Rectal smooth muscle tissue (tissue), 1 donor: Measurements from ENCODE around the gene ZFHX2.

Experiments used
- H3K27ac ChIP-seq: one replicate; pipeline ENCODE4 v1.7.0; 2013; ENCODE audit warnings: low read depth, low read length, inconsistent platforms
- H3K27me3 ChIP-seq: one replicate; pipeline ENCODE4 v1.7.0; 2013; ENCODE audit warnings: low read length; ENCODE audit not compliant: control insufficient read depth, insufficient read depth
- H3K36me3 ChIP-seq: one replicate; pipeline ENCODE4 v1.7.0; 2013; ENCODE audit warnings: low read length; ENCODE audit not compliant: control insufficient read depth, insufficient read depth
- H3K4me1 ChIP-seq: one replicate; pipeline ENCODE4 v1.7.0; 2013; ENCODE audit warnings: low read length; ENCODE audit not compliant: control insufficient read depth, insufficient read depth
- H3K4me3 ChIP-seq: one replicate; pipeline ENCODE4 v1.7.0; 2013; ENCODE audit warnings: low read length
- H3K9ac ChIP-seq: one replicate; pipeline ENCODE4 v1.7.0; 2013; ENCODE audit warnings: low read length

The ZFHX2 gene

DNA sequence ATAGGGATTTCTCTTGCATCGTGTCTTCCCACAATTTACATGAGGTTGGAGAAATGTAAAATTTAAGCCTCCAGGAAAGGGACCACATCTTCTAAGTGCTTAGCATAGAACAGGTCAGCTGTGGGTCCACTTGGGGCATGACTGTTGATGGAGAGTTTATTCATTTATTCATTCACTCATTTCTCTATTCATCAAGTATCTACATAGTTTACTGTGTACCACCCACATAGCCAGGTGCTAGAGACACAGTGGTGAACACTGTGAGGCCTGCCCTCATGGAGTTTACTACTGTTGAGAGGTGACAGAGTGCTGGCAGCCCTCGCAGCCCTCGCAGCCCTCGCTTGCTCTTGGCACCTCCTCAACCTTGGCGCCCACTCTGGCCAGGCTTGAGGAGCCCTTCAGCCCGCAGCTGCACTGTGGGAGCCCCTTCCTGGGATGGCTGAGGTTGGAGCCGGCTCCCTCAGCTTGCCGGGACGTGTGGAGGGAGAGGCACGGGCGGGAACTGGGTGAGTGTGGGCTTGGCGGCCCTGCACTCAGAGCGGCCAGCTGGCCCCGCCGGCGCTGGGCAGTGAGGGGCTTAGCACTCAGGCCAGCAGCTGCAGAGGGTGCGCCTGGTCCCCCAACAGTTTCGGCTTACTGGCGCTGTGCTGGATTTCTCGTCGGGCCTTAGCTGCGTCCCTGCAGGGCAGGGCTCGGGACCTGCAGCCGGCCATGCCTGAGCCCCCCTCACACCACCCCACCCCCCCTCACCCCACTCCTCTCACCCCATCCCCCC is 28.8 kb upstream of the ZFHX2 start:
- Histone ChIP-seq H3K4me3 (no peak overlapping the region), H3K27me3 (peaks cover 21% of the 10 kb centered on the region), H3K36me3 (no peaks in the 10 kb centered on the region), H3K27ac (no peak overlapping the region), H3K9ac (no peak overlapping the region), H3K4me1 (no peaks in the 10 kb centered on the region)

- Histone ChIP-seq H3K27me3 (peaks cover 25% of the 10 kb centered on the region), H3K4me3 (no peak overlapping the region), H3K4me1 (no peaks in the 10 kb centered on the region), H3K36me3 (no peaks in the 10 kb centered on the region), H3K9ac (no peak overlapping the region), H3K27ac (no peak overlapping the region)
These were observed 28.2 kb upstream of the ZFHX2 start for GRCh38 chr14:23579739-23580138.

DNA sequence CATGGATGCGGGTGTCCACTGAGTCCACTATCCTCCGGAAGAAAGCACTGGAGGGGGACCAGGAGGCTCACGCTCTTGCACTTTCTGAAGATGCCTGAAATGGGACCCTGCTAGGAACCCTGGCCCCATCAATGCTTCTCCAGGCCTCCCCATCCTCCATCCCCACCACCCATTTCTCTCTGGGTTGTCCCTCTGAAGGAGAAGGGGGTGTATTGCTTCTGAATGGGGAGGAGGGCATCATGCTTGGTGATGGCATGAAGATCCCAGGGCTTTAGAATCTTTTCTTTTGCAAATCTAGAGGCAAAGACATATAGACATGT is 27.7 kb upstream of the ZFHX2 start:
- Histone ChIP-seq H3K27ac (no peak overlapping the region), H3K4me3 (no peak overlapping the region), H3K36me3 (no peaks in the 10 kb centered on the region), H3K27me3 (peaks cover 25% of the 10 kb centered on the region), H3K9ac (no peak overlapping the region), H3K4me1 (no peaks in the 10 kb centered on the region)

- Histone ChIP-seq H3K4me3 (peak within 1 kb of the TSS; percentile 32), H3K27me3 (peaks cover 25% of the 10 kb centered on the region), H3K27ac (no peak within 1 kb of the TSS), H3K4me1 (no peaks in the 10 kb centered on the region), H3K9ac (no peak within 1 kb of the TSS), H3K36me3 (no peaks in the 10 kb centered on the region)
These were observed 27.2 kb upstream of the ZFHX2 start, which contains the start of gene JPH4 for GRCh38 chr14:23578560-23579310. JPH4 (minus strand) TSS chr14:23578790; CDS start chr14:23577453, 1,337 bp downstream.

DNA sequence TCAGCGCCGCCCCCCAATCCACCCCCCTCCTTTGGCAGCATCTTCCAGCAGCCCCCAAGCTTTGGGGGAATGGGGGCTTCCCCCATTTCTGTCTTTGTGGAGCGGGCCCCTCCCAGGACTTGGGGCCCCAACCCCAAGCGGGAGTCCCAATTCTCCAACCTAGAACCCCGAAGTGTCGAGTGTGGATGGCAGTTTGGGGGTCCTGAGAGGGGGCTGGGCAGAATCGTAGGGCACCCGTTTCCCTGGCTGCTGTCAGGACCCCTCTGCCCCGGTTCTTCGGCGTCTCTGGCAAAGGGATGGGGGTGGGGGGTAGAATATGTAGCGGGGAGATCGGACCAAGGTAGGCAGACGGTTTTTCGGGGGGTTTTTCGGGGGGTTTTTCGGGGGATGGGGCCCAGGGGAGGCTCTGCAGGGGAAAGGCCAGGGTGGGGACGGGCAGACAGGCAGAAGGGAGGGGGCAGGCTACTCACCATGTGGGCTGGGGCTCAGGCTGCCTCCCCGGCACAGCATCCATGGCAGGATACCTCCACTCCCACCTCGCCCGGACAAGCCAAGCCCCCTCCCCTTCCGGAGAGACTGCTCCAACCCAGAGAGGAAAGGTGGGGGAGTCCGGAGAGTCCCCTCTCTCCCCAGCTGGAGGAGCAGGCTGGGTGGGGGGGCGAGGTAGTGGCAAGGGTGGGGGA is 26.3 kb upstream of the ZFHX2 start:
- Histone ChIP-seq H3K4me1 (no peaks in the 10 kb centered on the region), H3K4me3 (no peak overlapping the region), H3K9ac (no peak overlapping the region), H3K27me3 (peaks cover 25% of the 10 kb centered on the region), H3K27ac (no peak overlapping the region), H3K36me3 (no peaks in the 10 kb centered on the region)

DNA sequence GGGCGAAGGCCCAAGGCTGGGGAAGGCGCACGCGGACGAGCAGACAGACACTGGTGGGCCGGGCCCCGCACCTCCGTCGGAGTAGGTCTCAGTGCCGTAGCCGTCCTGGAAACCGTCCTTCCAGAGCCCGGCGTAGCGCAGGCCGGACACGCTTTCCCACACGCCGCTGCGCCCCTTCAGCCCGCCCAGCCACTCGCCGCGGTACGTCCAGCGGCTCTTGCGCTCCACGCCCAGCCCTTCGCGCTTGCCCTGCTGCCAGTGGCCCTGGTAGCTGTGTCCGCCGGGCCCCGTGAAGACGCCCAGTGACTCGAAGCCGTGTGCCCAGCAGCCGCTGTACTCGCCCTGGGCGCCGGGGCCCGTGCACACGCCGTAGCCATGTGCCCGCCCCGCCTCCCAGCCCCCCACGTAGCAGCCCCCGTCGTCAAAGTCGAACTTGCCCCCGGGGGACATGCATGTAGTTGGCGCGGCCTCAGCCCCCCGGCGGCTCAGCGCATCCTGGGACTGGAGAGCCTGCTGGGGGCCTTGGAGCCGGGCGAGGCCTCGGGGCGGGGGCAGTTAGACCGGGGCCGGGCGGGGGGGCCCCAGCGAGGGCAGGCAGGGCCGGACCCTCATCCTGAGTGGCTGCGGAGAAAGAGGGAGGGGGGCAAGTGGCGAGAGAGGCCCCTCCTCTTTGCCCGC is 25.6 kb upstream of the ZFHX2 start:
- H3K27ac ChIP-seq: no peak overlapping the region
- peak overlapping the region; percentile 36 for H3K4me3 ChIP-seq
- no peaks in the 10 kb centered on the region for H3K36me3 ChIP-seq
- peaks cover 25% of the 10 kb centered on the region for H3K27me3 ChIP-seq
- no peaks in the 10 kb centered on the region for H3K4me1 ChIP-seq
- H3K9ac ChIP-seq: no peak overlapping the region

GRCh38 chr14:23573384-23574015 is 21.9 kb upstream of the ZFHX2 start:
- H3K36me3 ChIP-seq: no peaks in the 10 kb centered on the region
- H3K4me3 ChIP-seq: no peak overlapping the region
- peaks cover 24% of the 10 kb centered on the region for H3K27me3 ChIP-seq
- no peak overlapping the region for H3K27ac ChIP-seq
- no peak overlapping the region for H3K9ac ChIP-seq
- no peaks in the 10 kb centered on the region for H3K4me1 ChIP-seq

GRCh38 chr14:23572836-23573235 is 21.3 kb upstream of the ZFHX2 start:
- Histone ChIP-seq H3K4me3 (no peak overlapping the region), H3K4me1 (peaks cover under 1% of the 10 kb centered on the region), H3K36me3 (no peaks in the 10 kb centered on the region), H3K27me3 (peaks cover 23% of the 10 kb centered on the region), H3K9ac (no peak overlapping the region), H3K27ac (no peak overlapping the region)

DNA sequence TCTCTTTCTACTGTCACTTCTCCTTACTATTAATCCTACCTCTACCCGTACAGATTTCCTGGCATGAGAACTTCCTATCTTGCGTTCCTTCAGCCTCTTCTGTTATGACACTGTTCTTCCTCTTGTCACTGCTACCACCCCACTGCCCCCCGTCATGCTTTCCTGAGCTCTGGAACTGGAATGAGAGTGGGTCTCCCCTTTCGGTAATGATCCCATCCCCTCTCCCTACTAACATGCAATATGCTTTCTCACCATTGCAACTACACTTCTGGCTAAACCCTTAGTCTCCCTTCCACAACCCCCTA is 20.9 kb upstream of the ZFHX2 start:
- peaks cover 19% of the 10 kb centered on the region for H3K27me3 ChIP-seq
- peaks cover 3% of the 10 kb centered on the region for H3K4me1 ChIP-seq
- H3K9ac ChIP-seq: no peak overlapping the region
- no peak overlapping the region for H3K27ac ChIP-seq
- no peaks in the 10 kb centered on the region for H3K36me3 ChIP-seq
- no peak overlapping the region for H3K4me3 ChIP-seq

GRCh38 chr14:23571701-23572523 is 20.3 kb upstream of the ZFHX2 start:
- H3K36me3 ChIP-seq: no peaks in the 10 kb centered on the region
- H3K4me3 ChIP-seq: no peak overlapping the region
- no peak overlapping the region for H3K9ac ChIP-seq
- H3K27ac ChIP-seq: no peak overlapping the region
- H3K4me1 ChIP-seq: peaks cover 3% of the 10 kb centered on the region
- peaks cover 14% of the 10 kb centered on the region for H3K27me3 ChIP-seq

GRCh38 chr14:23570806-23571483 is 19.4 kb upstream of the ZFHX2 start:
- no peak overlapping the region for H3K9ac ChIP-seq
- H3K27me3 ChIP-seq: peaks cover 6% of the 10 kb centered on the region
- H3K4me3 ChIP-seq: no peak overlapping the region
- H3K36me3 ChIP-seq: no peaks in the 10 kb centered on the region
- peaks cover 3% of the 10 kb centered on the region for H3K4me1 ChIP-seq
- H3K27ac ChIP-seq: no peak overlapping the region
